ENCODE data around the gene UBE2U. TPM values are rescaled to one million over a fixed set of nuclear protein-coding genes. Genes with fewer than 3 reads are reported as not detected.

The UBE2U gene
- total RNA-seq, 6 experiments from 2014 or later: not detected

GRCh38 chr1:64291931-64292330, 88.5 kb downstream of the UBE2U start:
- no peak overlapping the region for H3K4me3 ChIP-seq
- H3K4me1 ChIP-seq: no peaks in the 10 kb centered on the region
- ATAC-seq (no peak), DNase-seq (no peak)
- no peak overlapping the region for H3K27ac ChIP-seq
- H3K27me3 ChIP-seq: no peaks in the 10 kb centered on the region
- no peak for TF ChIP-seq POLR2A (IDR thresholded peaks at IDR 0.05)
- TF ChIP-seq, protein P1, sequence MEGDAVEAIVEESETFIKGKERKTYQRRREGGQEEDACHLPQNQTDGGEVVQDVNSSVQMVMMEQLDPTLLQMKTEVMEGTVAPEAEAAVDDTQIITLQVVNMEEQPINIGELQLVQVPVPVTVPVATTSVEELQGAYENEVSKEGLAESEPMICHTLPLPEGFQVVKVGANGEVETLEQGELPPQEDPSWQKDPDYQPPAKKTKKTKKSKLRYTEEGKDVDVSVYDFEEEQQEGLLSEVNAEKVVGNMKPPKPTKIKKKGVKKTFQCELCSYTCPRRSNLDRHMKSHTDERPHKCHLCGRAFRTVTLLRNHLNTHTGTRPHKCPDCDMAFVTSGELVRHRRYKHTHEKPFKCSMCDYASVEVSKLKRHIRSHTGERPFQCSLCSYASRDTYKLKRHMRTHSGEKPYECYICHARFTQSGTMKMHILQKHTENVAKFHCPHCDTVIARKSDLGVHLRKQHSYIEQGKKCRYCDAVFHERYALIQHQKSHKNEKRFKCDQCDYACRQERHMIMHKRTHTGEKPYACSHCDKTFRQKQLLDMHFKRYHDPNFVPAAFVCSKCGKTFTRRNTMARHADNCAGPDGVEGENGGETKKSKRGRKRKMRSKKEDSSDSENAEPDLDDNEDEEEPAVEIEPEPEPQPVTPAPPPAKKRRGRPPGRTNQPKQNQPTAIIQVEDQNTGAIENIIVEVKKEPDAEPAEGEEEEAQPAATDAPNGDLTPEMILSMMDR (IDR thresholded peaks at IDR 0.05): no peak
- intact Hi-C loops (cut with DNase I): no loop called here
- H3K36me3 ChIP-seq: no peaks in the 10 kb centered on the region
- WGBS (ENCODE audit: insufficient coverage, low coverage, low lambda C conversion rate, missing lambda C conversion rate): 57% methylated on average over 3 of the region's 4 CpGs
- no peaks in the 10 kb centered on the region for H3K9me3 ChIP-seq

- TF ChIP-seq, protein P1 (IDR thresholded peaks at IDR 0.05): no peak
- TF ChIP-seq POLR2A (IDR thresholded peaks at IDR 0.05): no peak
- Histone ChIP-seq H3K4me3 (no peak overlapping the region), H3K27ac (no peak overlapping the region), H3K4me1 (no peaks in the 10 kb centered on the region), H3K27me3 (no peaks in the 10 kb centered on the region), H3K36me3 (no peaks in the 10 kb centered on the region), H3K9me3 (no peaks in the 10 kb centered on the region)
- 48% methylated on average over 1 of the region's 1 CpG for WGBS (ENCODE audit: insufficient coverage, low coverage, low lambda C conversion rate, missing lambda C conversion rate)
- no peak for ATAC-seq
- intact Hi-C loops (cut with DNase I): no loop called here
- no peak for DNase-seq
These were observed 89.0 kb downstream of the UBE2U start for GRCh38 chr1:64292399-64292798.

DNA sequence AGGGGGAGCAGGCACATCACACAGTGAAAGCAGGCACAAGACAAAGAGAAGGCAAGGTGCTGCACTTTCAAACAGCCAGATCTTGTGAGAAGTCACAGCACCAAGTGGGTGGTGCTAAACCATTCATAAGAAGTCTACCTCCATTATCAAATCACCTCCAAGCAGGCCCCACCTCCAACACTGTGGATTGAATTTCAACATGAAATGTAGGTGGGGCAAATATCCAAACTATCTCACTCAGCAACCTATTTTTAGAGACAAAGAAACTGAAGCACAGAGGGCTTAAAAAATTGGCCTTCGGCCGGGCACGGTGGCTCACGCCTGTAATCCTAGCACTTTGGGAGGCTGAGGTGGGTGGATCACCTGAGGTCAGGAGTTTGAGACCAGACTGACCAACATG, 90.4 kb downstream of the UBE2U start:
- Histone ChIP-seq H3K27ac (no peak overlapping the region), H3K9me3 (no peaks in the 10 kb centered on the region), H3K4me3 (no peak overlapping the region), H3K27me3 (no peaks in the 10 kb centered on the region), H3K4me1 (no peaks in the 10 kb centered on the region), H3K36me3 (no peaks in the 10 kb centered on the region)
- TF ChIP-seq POLR2A (IDR thresholded peaks at IDR 0.05): no peak
- TF ChIP-seq, protein P1 (IDR thresholded peaks at IDR 0.05): no peak
- no peak for ATAC-seq
- DNase-seq: no peak
- intact Hi-C loops (cut with DNase I): no loop called here
- WGBS (ENCODE audit: insufficient coverage, low coverage, low lambda C conversion rate, missing lambda C conversion rate): no CpG with 5 or more reads among the region's 4 CpGs

- DNase-seq: no peak
- Histone ChIP-seq H3K36me3 (no peaks in the 10 kb centered on the region), H3K4me3 (no peak overlapping the region), H3K9me3 (no peaks in the 10 kb centered on the region), H3K27me3 (no peaks in the 10 kb centered on the region), H3K27ac (no peak overlapping the region), H3K4me1 (no peaks in the 10 kb centered on the region)
- 49% methylated on average over 2 of the region's 2 CpGs for WGBS (ENCODE audit: insufficient coverage, low coverage, low lambda C conversion rate, missing lambda C conversion rate)
- intact Hi-C loops (cut with DNase I): no loop called here
- no peak for ATAC-seq
- TF ChIP-seq, protein P1 (IDR thresholded peaks at IDR 0.05): no peak
- no peak for TF ChIP-seq POLR2A (IDR thresholded peaks at IDR 0.05)
These were observed 91.7 kb downstream of the UBE2U start for GRCh38 chr1:64295136-64295535.

DNA sequence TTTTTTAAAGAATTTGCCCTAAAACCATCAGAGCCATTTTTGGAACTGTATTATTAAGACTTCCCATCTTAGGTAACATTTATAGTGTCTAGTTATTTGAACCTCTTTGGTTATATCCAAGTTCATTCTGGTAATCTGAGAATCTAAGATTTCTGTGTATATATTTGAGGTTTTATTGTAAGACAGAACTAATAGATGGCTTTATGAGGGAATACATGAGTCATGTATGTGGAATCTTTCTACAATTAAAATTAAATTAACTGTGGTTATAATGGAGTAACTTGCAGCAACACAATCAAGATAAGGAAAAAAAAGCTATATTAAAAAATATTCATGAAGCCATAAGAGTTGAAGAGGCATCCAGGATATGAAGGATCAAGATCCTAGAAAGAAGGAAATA, 92.1 kb downstream of the UBE2U start:
- TF ChIP-seq POLR2A (IDR thresholded peaks at IDR 0.05): no peak
- TF ChIP-seq, protein P1 (IDR thresholded peaks at IDR 0.05): no peak
- Histone ChIP-seq H3K27ac (no peak overlapping the region), H3K4me3 (no peak overlapping the region), H3K36me3 (no peaks in the 10 kb centered on the region), H3K4me1 (no peaks in the 10 kb centered on the region), H3K27me3 (no peaks in the 10 kb centered on the region), H3K9me3 (no peaks in the 10 kb centered on the region)
- DNase-seq (no peak), ATAC-seq (no peak)
- intact Hi-C loops (cut with DNase I): no loop called here

All from right lobe of liver (tissue), 6 donors.